HepG2 (cell line): ENCODE measurements around the gene C18orf63. TPM values are rescaled to one million over a fixed set of nuclear protein-coding genes. Genes with fewer than 3 reads are reported as not detected.

ENCODE experiments used
- CC2D1A ChIP-seq: sonication (generic); formaldehyde crosslinking; IDR thresholded peaks from 2 replicates; pipeline ENCODE4 v1.8.1; 2023; ENCODE audit warnings: mild to moderate bottlenecking, missing genetic modification reagents
- FOXA3 ChIP-seq: IDR thresholded peaks from 2 replicates; pipeline ENCODE4 v1.6.1; 2016; ENCODE audit warnings: missing genetic modification reagents, missing compliant biosample characterization
- FOXK1 ChIP-seq: sonication (generic); formaldehyde crosslinking; IDR thresholded peaks from 2 replicates; pipeline ENCODE4 v1.4.0; 2020; ENCODE audit warnings: low read depth, missing genetic modification reagents, borderline replicate concordance
- HDAC6 ChIP-seq: fragments of 200-600 bp; sonication (generic); IDR thresholded peaks from 2 replicates; pipeline ENCODE4 v1.7.0; 2017; ENCODE audit warnings: mild to moderate bottlenecking, antibody characterized with exemption, low read length, low read depth
- KDM3A ChIP-seq: IDR thresholded peaks from 2 replicates; pipeline ENCODE4 v1.6.1; 2018; ENCODE audit warnings: low read depth, missing compliant biosample characterization
- KLF12 ChIP-seq: sonication (generic); formaldehyde crosslinking; IDR thresholded peaks from 2 replicates; pipeline ENCODE4 v1.4.0; 2020; ENCODE audit warnings: missing genetic modification reagents, borderline replicate concordance
- MAF1 ChIP-seq: sonication (generic); formaldehyde crosslinking; IDR thresholded peaks from 2 replicates; pipeline ENCODE4 v1.5.0; 2020; ENCODE audit warnings: missing genetic modification reagents, borderline replicate concordance
- MED8 ChIP-seq: sonication (generic); formaldehyde crosslinking; IDR thresholded peaks from 2 replicates; pipeline ENCODE4 v1.8.1; 2023; ENCODE audit warnings: mild to moderate bottlenecking, missing genetic modification reagents; ENCODE audit not compliant: insufficient replicate concordance
- PHF8 ChIP-seq: sonication (generic); formaldehyde crosslinking; IDR thresholded peaks from 2 replicates; pipeline ENCODE4 v1.5.0; 2020; ENCODE audit warnings: missing genetic modification reagents
- RNF2 ChIP-seq: fragments of 450-650 bp; conservative IDR thresholded peaks from 2 replicates; pipeline ENCODE4 v1.6.1; 2016; ENCODE audit warnings: low read depth
- SMARCC2 ChIP-seq: fragments of 450-650 bp; IDR thresholded peaks from 2 replicates; pipeline ENCODE4 v1.6.1; 2017; ENCODE audit warnings: antibody characterized with exemption, mild to moderate bottlenecking
- SOX6 ChIP-seq, 2 experiments: fragments of 450-650 bp in 1 of 2; sonication (generic) in 1 of 2; formaldehyde crosslinking in 1 of 2; IDR thresholded peaks; 2 replicates each; pipeline versions ENCODE4 v1.4.0 to v1.6.1; 2017 to 2020; ENCODE audit warnings: antibody characterized with exemption in 1 of 2, mild to moderate bottlenecking in 1 of 2, missing genetic modification reagents in 1 of 2
- ZNF331 ChIP-seq: sonication (generic); formaldehyde crosslinking; IDR thresholded peaks from 2 replicates; pipeline ENCODE4 v1.4.0; 2020; ENCODE audit warnings: missing genetic modification reagents
- ZNF337 ChIP-seq: sonication (generic); formaldehyde crosslinking; IDR thresholded peaks from 2 replicates; pipeline ENCODE4 v1.5.1; 2020; ENCODE audit warnings: missing genetic modification reagents, low read depth, mild to moderate bottlenecking, borderline replicate concordance
- ZNF563 ChIP-seq: sonication (generic); formaldehyde crosslinking; IDR thresholded peaks from 2 replicates; pipeline ENCODE4 v1.8.0; 2022; ENCODE audit warnings: mild to moderate bottlenecking, moderate library complexity, missing genetic modification reagents
- ZNF891 ChIP-seq: sonication (generic); formaldehyde crosslinking; IDR thresholded peaks from 2 replicates; pipeline ENCODE4 v1.5.0; 2020; ENCODE audit warnings: mild to moderate bottlenecking, missing genetic modification reagents
- polyA plus RNA-seq, 8 experiments: library from polyadenylated mRNA; depleted of rRNA in 3 of 8; stranded (reverse) in 7 of 8; unstranded in 1 of 8; fragments of >200 nt; fragmentation: Illumina TruSeq in 4 of 8; extraction: Trizol in 4 of 8; gene quantifications; 2 replicates each; pipeline versions ENCODE4 v1.2.1 to v1.2.3, GENCODE V29; 2011 to 2016; ENCODE audit warnings: low read depth in 4 of 8, missing spikeins in 1 of 8, mixed read lengths in 1 of 8; ENCODE audit not compliant: insufficient read depth in 1 of 8
- total RNA-seq, 5 experiments: library from RNA; depleted of rRNA; stranded (reverse); fragments of >200 nt; fragmentation: Illumina TruSeq; extraction: Trizol; gene quantifications; 2 replicates each; pipeline ENCODE4 v1.2.3, GENCODE V29; 2016; ENCODE audit warnings: low read depth in 1 of 5
- TF ChIP-seq, protein P1 (sequence below): IDR thresholded peaks from 2 replicates; pipeline ENCODE4 v1.6.1; 2012; ENCODE audit warnings: inconsistent platforms
- TF ChIP-seq, protein P2 (sequence below): sonication (generic); formaldehyde crosslinking; IDR thresholded peaks from 2 replicates; pipeline ENCODE4 v1.4.0; 2020; ENCODE audit warnings: missing genetic modification reagents
- TF ChIP-seq, protein P3 (sequence below): sonication (generic); formaldehyde crosslinking; IDR thresholded peaks from 2 replicates; pipeline ENCODE4 v1.4.0; 2020; ENCODE audit warnings: missing genetic modification reagents
- TF ChIP-seq, protein P4 (sequence below): sonication (generic); formaldehyde crosslinking; IDR thresholded peaks from 2 replicates; pipeline ENCODE4 v1.4.0; 2020; ENCODE audit warnings: missing genetic modification reagents

C18orf63 gene
- total and polyA plus RNA-seq, 2 of the 13 experiments (the other 11 are each of a cell fraction or from before 2014, with no cell fraction given), result 0.01 TPM; not detected in 1

DNA sequence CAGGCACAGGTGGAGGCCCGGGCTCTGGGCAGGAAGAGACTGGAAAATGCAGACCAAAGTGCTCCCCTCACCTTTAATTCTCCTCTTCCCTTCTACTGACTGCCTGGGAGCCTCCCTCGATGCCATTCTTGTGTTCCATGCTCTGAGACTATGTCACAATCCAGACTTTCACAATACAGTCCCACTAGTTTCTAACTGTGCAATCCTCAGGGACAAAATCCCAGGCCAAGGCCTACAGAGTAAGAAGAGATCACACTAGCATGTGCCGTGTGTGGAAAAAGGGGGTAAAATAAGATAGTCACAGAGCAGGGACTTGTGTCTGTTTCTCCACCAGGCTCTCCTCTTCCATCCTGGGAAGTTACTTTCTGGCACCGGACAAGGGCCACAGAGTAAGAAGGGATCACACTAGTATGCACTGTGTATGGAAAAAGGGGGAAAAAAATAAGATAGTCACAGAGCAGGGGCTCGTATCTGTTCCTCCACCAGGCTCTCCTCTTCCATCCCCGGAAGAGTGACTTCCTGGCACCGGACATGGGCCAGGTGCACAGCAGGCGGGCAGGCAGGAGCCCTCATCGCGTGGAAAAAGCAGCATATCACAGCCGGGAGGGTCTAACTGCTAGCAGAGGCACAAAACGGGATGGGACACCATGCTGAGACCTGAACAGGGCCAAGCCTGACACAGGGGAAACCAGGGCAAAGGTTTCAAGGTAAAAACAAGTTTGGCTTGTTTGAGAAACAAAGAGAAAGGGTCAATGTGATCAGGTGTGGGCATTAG is 33.5 kb upstream of the C18orf63 start (continued):
- TF ChIP-seq, protein P1, sequence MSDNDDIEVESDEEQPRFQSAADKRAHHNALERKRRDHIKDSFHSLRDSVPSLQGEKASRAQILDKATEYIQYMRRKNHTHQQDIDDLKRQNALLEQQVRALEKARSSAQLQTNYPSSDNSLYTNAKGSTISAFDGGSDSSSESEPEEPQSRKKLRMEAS, result peak; percentile 63
- TF ChIP-seq SMARCC2 (no peak), ZNF563 (CRISPR knock-in tag) (no peak), MAF1 (CRISPR knock-in tag) (no peak; the same call in 1 of the 2 replicates), PHF8 (CRISPR knock-in tag) (no peak; the same call in 1 of the 2 replicates), MED8 (CRISPR knock-in tag) (no peak), FOXK1 (CRISPR knock-in tag) (no peak), KLF12 (CRISPR knock-in tag) (no peak), CC2D1A (CRISPR knock-in tag) (no peak), KDM3A (CRISPR knock-in tag) (no peak), HDAC6 (no peak), ZNF331 (CRISPR knock-in tag) (0 out of 2 replicates have a peak, but pooled peaks have one; percentile 44), RNF2 (no peak), ZNF891 (no peak), ZNF337 (no peak), FOXA3 (CRISPR knock-in tag) (peak; percentile 33; the same call in 1 of the 2 replicates), SOX6 (IDR thresholded peaks at IDR 0.05) (no peak), SOX6 (CRISPR knock-in tag; IDR thresholded peaks at IDR 0.05) (no peak; the same call in 1 of the 2 replicates)
- TF ChIP-seq, protein P2, sequence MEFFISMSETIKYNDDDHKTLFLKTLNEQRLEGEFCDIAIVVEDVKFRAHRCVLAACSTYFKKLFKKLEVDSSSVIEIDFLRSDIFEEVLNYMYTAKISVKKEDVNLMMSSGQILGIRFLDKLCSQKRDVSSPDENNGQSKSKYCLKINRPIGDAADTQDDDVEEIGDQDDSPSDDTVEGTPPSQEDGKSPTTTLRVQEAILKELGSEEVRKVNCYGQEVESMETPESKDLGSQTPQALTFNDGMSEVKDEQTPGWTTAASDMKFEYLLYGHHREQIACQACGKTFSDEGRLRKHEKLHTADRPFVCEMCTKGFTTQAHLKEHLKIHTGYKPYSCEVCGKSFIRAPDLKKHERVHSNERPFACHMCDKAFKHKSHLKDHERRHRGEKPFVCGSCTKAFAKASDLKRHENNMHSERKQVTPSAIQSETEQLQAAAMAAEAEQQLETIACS (CRISPR knock-in tag), result no peak
- TF ChIP-seq, protein P3, sequence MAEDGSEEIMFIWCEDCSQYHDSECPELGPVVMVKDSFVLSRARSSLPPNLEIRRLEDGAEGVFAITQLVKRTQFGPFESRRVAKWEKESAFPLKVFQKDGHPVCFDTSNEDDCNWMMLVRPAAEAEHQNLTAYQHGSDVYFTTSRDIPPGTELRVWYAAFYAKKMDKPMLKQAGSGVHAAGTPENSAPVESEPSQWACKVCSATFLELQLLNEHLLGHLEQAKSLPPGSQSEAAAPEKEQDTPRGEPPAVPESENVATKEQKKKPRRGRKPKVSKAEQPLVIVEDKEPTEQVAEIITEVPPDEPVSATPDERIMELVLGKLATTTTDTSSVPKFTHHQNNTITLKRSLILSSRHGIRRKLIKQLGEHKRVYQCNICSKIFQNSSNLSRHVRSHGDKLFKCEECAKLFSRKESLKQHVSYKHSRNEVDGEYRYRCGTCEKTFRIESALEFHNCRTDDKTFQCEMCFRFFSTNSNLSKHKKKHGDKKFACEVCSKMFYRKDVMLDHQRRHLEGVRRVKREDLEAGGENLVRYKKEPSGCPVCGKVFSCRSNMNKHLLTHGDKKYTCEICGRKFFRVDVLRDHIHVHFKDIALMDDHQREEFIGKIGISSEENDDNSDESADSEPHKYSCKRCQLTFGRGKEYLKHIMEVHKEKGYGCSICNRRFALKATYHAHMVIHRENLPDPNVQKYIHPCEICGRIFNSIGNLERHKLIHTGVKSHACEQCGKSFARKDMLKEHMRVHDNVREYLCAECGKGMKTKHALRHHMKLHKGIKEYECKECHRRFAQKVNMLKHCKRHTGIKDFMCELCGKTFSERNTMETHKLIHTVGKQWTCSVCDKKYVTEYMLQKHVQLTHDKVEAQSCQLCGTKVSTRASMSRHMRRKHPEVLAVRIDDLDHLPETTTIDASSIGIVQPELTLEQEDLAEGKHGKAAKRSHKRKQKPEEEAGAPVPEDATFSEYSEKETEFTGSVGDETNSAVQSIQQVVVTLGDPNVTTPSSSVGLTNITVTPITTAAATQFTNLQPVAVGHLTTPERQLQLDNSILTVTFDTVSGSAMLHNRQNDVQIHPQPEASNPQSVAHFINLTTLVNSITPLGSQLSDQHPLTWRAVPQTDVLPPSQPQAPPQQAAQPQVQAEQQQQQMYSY, result no peak
- TF ChIP-seq, protein P4, sequence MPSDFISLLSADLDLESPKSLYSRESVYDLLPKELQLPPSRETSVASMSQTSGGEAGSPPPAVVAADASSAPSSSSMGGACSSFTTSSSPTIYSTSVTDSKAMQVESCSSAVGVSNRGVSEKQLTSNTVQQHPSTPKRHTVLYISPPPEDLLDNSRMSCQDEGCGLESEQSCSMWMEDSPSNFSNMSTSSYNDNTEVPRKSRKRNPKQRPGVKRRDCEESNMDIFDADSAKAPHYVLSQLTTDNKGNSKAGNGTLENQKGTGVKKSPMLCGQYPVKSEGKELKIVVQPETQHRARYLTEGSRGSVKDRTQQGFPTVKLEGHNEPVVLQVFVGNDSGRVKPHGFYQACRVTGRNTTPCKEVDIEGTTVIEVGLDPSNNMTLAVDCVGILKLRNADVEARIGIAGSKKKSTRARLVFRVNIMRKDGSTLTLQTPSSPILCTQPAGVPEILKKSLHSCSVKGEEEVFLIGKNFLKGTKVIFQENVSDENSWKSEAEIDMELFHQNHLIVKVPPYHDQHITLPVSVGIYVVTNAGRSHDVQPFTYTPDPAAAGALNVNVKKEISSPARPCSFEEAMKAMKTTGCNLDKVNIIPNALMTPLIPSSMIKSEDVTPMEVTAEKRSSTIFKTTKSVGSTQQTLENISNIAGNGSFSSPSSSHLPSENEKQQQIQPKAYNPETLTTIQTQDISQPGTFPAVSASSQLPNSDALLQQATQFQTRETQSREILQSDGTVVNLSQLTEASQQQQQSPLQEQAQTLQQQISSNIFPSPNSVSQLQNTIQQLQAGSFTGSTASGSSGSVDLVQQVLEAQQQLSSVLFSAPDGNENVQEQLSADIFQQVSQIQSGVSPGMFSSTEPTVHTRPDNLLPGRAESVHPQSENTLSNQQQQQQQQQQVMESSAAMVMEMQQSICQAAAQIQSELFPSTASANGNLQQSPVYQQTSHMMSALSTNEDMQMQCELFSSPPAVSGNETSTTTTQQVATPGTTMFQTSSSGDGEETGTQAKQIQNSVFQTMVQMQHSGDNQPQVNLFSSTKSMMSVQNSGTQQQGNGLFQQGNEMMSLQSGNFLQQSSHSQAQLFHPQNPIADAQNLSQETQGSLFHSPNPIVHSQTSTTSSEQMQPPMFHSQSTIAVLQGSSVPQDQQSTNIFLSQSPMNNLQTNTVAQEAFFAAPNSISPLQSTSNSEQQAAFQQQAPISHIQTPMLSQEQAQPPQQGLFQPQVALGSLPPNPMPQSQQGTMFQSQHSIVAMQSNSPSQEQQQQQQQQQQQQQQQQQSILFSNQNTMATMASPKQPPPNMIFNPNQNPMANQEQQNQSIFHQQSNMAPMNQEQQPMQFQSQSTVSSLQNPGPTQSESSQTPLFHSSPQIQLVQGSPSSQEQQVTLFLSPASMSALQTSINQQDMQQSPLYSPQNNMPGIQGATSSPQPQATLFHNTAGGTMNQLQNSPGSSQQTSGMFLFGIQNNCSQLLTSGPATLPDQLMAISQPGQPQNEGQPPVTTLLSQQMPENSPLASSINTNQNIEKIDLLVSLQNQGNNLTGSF (CRISPR knock-in tag), result no peak
